Common myeloid progenitor, CD34-positive (primary cell): ENCODE results near the gene HSD17B4.
A peak's percentile ranks its signal among the peaks of the same experiment; 100 is the strongest.
"Not testable (repeated sequence)": the region's sequence is repeated elsewhere in the genome, so short reads cannot be mapped to it uniquely, and the experiment has no call there.

ENCODE experiments used
- CTCF ChIA-PET: fragments of 350-600 bp; sonication (Branson Sonifier 250); formaldehyde crosslinking; loops from one replicate; lab custom pipeline; 2021; ENCODE audit warnings: antibody characterized with exemption; lab: Charles Lee
- POLR2A ChIA-PET: fragments of 350-600 bp; sonication (Branson Sonifier 250); formaldehyde crosslinking; loops from one replicate; lab custom pipeline; 2021; ENCODE audit warnings: antibody characterized with exemption; lab: Charles Lee
- DNase-seq, 3 donors: peaks; one replicate each; pipeline versions ENCODE4 v3.0.0 to v3.0.0-alpha.2; 2013
- H3K27ac ChIP-seq, 2 experiments: 1 replicate in 1 of 2; 2 replicates in 1 of 2; pipeline ENCODE4 v1.7.0; 2013; ENCODE audit warnings: inconsistent platforms in 2 of 2, low read length in 2 of 2, mild to moderate bottlenecking in 2 of 2, low read depth in 1 of 2, moderate library complexity in 1 of 2; ENCODE audit not compliant: severe bottlenecking in 2 of 2, insufficient read depth in 1 of 2, poor library complexity in 1 of 2
- H3K27me3 ChIP-seq, 5 experiments: replicated peaks in 2 of 5; 1 replicate in 3 of 5; 2 replicates in 2 of 5; pipeline versions ENCODE4 v1.6.1 to v1.7.0; 2013; ENCODE audit warnings: low read length in 4 of 5, mild to moderate bottlenecking in 2 of 5, moderate library complexity in 2 of 5, inconsistent platforms in 1 of 5; ENCODE audit not compliant: insufficient read depth in 5 of 5, control insufficient read depth in 4 of 5
- H3K36me3 ChIP-seq, 4 experiments: 1 replicate in 2 of 4; 2 replicates in 2 of 4; pipeline versions ENCODE4 v1.6.1 to v1.7.0; 2013; ENCODE audit warnings: low read length in 3 of 4, control low read depth in 1 of 4, mild to moderate bottlenecking in 1 of 4; ENCODE audit not compliant: control insufficient read depth in 4 of 4, insufficient read depth in 4 of 4
- H3K4me1 ChIP-seq, 4 experiments: 1 replicate in 3 of 4; 2 replicates in 1 of 4; pipeline versions ENCODE4 v1.6.1 to v1.7.1; 2013; ENCODE audit warnings: low read length in 3 of 4, mild to moderate bottlenecking in 3 of 4, control low read depth in 1 of 4, inconsistent platforms in 1 of 4, moderate library complexity in 1 of 4; ENCODE audit not compliant: control insufficient read depth in 4 of 4, insufficient read depth in 4 of 4; ENCODE audit errors: control extremely low read depth in 1 of 4
- H3K4me3 ChIP-seq, 7 experiments: 1 replicate in 4 of 7; 2 replicates in 3 of 7; pipeline versions ENCODE4 v1.5.1 to v1.7.0; 2013; ENCODE audit warnings: mild to moderate bottlenecking in 7 of 7, low read length in 6 of 7, moderate library complexity in 6 of 7, inconsistent platforms in 2 of 7, low read depth in 2 of 7, control low read depth in 1 of 7; ENCODE audit not compliant: insufficient read depth in 4 of 7, control insufficient read depth in 1 of 7; ENCODE audit errors: extremely low read depth in 1 of 7
- H3K9me3 ChIP-seq, 5 experiments: 1 replicate in 4 of 5; 2 replicates in 1 of 5; pipeline versions ENCODE4 v1.6.1 to v1.7.1; 2013; ENCODE audit warnings: low read length in 4 of 5, mild to moderate bottlenecking in 2 of 5, inconsistent platforms in 1 of 5, low read depth in 1 of 5, moderate library complexity in 1 of 5; ENCODE audit not compliant: control insufficient read depth in 4 of 5, insufficient read depth in 2 of 5; ENCODE audit errors: control extremely low read depth in 1 of 5
- WGBS: methylation state at CpG from one replicate; pipeline ENCODE4 v1.1.5; 2013; ENCODE audit not compliant: insufficient coverage; 5-methylcytosine and 5-hydroxymethylcytosine counted together

HSD17B4 gene

DNA sequence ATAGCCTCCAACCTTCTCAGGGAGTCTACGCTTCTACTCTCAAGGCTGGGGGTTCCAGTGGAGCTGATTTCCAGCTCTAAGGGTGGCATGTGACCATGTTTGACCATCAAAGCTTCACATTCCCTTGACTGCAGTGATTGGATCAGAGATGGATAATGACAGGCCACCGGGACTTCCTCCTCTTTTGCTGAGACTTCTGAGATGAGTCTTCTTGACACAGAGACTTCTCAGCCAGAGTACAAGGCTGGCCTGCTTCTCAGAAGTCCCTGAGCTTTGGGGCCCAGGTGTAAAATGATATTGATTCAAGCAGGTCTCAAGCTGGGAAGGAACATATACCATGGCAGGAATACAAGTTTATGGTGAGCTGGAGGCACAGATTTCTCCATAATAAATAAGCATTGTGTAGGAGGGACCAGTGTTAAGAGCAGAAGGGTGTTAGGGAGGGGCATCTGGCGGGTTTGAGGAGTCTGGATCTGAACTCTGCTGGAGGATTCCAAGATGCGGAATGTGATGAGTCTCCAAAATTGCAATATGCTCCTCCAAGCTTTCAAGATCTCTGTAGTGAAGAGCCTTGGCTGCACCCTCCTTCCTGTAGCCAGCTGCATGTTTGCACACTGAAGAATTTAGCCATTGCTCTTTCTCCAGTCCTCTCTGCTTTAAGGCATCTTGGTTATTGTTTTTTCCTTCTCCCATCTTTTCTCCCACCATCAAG is 41.7 kb upstream of the HSD17B4 start:
- ChIA-PET POLR2A (interaction anchor here (1.5 kb wide), 1 partner anchor 143 kb away, joined by 3 read pairs; no protein-coding TSS in a partner anchor), CTCF (interaction anchor here (0.6 to 6.1 kb wide), 25 partner anchors 8 to 427 kb away, joined by 3 to 76 read pairs (median 7); partner anchors contain the start of gene DTWD2)
- no peak for DNase-seq
- 92% methylated on average over 3 of the region's 4 CpGs for WGBS
- Histone ChIP-seq H3K36me3 (no peaks in the 10 kb centered on the region), H3K9me3 (no peaks in the 10 kb centered on the region), H3K4me1 (peaks cover 0 to 15% (median 8%) of the 10 kb centered on the region in 4 experiments), H3K27ac (no peak overlapping the region), H3K27me3 (no peaks in the 10 kb centered on the region), H3K4me3 (no peak overlapping the region)

DNA sequence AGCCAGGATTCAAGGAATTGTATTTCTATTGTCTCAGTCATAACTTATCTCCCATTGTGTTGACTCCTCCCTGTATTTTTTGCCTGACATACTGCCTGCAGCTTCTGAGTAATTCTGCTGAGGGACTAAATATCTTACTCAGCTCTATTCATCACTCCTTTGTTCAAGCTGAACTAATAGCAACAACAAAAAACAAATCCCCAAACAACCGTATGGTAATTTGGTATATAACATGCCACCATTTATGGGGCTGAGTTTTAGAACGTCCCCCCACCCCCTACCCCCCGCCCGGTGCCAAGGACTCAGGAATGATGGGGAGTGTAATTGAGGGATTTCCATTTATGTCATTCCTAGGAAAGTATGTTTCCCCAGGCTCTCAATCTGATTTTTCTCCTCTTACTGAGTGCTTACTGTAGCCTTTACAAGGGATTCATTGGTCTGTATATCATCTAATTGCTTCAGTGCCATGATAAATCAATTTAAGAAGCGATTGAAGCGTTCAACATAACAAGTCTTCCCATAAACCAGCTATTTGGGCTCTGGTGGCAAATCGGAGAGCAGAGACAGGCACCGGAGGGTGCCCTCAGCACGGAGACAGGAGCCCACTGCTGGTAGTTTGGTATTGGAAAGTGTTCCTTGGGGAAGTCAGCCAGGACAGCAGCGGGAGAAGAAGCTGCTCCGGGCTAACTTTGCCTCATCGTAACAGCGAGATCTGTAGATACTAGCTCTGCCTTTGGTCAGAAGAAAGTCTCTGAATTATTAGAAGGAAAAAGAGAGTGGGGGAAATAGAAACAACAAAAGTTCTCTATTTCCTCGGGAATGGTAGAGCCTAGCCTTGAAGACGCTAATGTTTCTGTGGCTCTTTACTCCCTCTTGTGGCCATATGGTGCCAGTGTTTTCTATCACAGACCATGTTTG is 40.7 kb upstream of the HSD17B4 start:
- peak; percentile 82 to 87 (median 84) for DNase-seq
- Histone ChIP-seq H3K9me3 (no peaks in the 10 kb centered on the region), H3K36me3 (no peaks in the 10 kb centered on the region), H3K4me1 (peaks cover 0 to 15% (median 8%) of the 10 kb centered on the region in 4 experiments), H3K27ac (peak overlapping the region; percentile 9 to 75), H3K4me3 (peak overlapping the region; percentile 35 to 96 (median 78)), H3K27me3 (no peaks in the 10 kb centered on the region)
- WGBS = 0% methylated on average over 8 of the region's 15 CpGs
- POLR2A ChIA-PET = interaction anchor here (1.5 kb wide), 1 partner anchor 144 kb away, joined by 3 read pairs; no protein-coding TSS in a partner anchor
- CTCF ChIA-PET = interaction anchor here (0.7 to 6.1 kb wide), 52 partner anchors 10 to 428 kb away, joined by 3 to 76 read pairs (median 5); partner anchors contain the start of genes DTWD2 and TNFAIP8

DNA sequence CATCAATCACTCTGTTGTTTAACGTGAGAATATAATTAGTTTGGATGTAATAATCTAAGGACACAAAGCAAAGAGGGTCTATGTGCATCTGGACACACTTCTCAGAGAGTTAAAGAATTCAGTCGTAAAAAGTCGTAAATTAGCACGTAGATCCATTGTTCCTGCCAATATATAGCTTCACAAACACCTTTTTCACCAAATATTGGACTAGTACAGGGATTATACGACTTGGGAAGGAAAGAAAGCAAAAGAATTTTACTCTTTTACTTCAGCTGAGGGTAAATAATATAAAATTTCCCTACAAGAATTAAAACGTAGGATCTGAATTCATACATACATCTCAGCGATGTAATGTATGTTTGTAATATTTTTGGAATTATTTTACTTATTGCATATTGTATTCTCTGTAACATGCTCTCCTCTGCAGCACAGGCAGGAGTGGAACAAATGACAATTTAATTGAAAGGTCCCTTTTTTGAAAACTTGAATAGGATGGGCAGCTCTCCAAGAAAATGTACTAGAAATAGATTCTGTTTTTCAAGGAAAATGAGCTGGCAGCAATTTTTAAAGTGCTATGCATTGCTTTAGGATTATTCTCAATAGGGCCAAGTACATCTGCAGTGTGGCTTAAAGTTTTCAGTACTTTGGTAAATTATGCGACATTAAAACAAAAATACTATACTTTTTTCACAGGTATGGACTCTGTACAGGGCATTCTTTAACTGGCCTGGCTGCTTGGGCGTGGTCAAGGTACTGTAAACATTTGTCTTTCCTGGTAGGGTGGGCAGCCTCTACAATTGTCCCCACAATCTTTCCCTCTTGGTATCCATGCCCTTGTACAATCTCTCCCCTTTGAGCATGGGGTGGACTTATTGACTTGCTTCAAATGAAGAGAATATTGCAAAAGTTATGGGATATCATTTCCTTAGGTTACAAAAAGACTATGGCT is 39.7 kb upstream of the HSD17B4 start:
- 100% methylated on average over 1 of the region's 9 CpGs for WGBS
- H3K27me3 ChIP-seq = no peaks in the 10 kb centered on the region
- POLR2A ChIA-PET = interaction anchor here (1.5 kb wide), 1 partner anchor 145 kb away, joined by 3 read pairs; no protein-coding TSS in a partner anchor

DNA sequence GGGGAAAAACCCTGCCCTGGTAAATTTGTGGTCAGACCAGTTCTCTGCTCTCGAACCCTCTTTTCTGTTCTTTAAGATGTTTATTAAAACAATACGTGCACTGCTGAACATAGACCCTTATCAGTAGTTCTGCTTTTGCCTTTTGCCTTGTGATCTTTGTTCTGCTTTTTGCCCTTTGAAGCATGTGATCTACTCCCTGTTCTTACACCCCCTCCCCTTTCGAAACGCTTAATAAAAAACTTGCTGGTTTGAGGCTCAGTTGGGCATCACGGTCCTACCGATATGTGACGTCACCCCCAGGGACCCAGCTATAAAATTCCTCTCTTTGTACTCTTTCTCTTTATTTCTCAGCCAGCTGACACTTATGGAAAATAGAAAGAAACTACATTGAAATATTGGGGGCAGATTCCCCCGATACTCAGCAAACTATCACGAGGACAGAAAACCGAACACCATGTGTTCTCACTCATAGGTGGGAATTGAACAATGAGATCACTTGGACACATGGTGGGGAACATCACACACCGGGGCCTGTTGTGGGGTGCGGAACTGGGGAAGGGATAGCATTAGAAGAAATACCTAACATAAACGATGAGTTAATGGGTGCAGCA is 38.1 kb upstream of the HSD17B4 start:
- H3K9me3 ChIP-seq, H3K36me3 ChIP-seq, H3K27me3 ChIP-seq, POLR2A ChIA-PET, H3K4me3 ChIP-seq: not testable (repeated sequence)
- CTCF ChIA-PET = interaction anchor here (1.4 to 3.7 kb wide), 4 partner anchors 9 to 427 kb away, joined by 5 to 26 read pairs (median 16); partner anchors contain the start of gene DTWD2
- Histone ChIP-seq H3K27ac (peak overlapping the region in 1 of 2 experiments; percentile 54), H3K4me1 (peaks cover 10 to 32% (median 19%) of the 10 kb centered on the region in 4 experiments)
- DNase-seq = peak; percentile 76 to 95 (median 90)
- 33% methylated on average over 10 of the region's 13 CpGs for WGBS

More for the DNA sequence above, 39.7 kb upstream of the HSD17B4 start:
- Histone ChIP-seq H3K9me3 (no peaks in the 10 kb centered on the region), H3K4me1 (peaks cover 0 to 17% (median 9%) of the 10 kb centered on the region in 4 experiments), H3K27ac (no peak overlapping the region), H3K4me3 (peak overlapping the region in 6 of 7 experiments; percentile 66 to 96 (median 82)), H3K36me3 (no peaks in the 10 kb centered on the region)
- no peak for DNase-seq
- CTCF ChIA-PET = interaction anchor here (0.7 to 6.1 kb wide), 48 partner anchors 11 to 429 kb away, joined by 3 to 76 read pairs (median 5); partner anchors contain the start of genes DTWD2 and TNFAIP8

DNA sequence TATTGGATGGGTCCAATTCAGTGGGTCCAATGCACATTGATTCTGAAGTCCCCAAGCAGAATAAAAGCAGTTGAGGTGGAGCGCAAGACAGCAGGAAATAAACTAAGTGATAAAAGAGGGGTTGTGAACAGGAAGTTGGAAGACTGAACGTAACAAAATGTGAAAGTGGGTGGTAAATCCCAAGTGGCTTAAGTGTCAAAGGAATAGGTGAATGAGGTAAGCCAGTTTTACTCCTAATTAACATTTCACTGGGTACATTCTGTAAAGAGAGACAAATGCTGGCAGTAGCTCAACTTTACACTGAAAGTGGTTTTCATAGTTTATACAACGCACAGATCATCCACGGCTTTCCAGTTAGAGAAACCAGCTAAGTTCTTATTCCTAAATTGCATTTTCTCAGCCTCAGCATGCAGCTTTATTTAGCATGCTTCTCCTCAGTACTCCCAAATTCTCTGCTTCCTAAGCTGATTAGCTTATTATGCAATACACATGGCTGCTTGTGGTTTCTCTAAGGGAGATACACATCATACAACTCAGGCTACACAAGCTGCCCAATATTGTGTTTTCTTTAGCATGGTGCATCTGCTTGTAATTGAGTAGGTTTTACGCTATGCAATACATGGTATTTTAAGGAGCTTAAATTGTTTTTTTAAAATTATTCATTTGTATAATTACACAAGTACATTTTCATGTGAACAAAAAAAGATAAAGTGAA is 34.2 kb upstream of the HSD17B4 start:
- peak in 1 of 3 donors; percentile 40 for DNase-seq
- 67% methylated on average over 4 of the region's 5 CpGs for WGBS
- H3K36me3 ChIP-seq = no peaks in the 10 kb centered on the region
- H3K27me3 ChIP-seq = no peaks in the 10 kb centered on the region
- H3K9me3 ChIP-seq = no peaks in the 10 kb centered on the region
- ChIA-PET POLR2A (interaction anchor here (0.6 to 1.1 kb wide), 2 partner anchors 33 to 150 kb away, joined by 3 to 4 read pairs; no protein-coding TSS in a partner anchor), CTCF (interaction anchor here (0.8 to 2.7 kb wide), 7 partner anchors 9 to 430 kb away, joined by 3 to 10 read pairs (median 4); partner anchors contain the start of gene DTWD2)
- no peak overlapping the region for H3K4me3 ChIP-seq
- H3K4me1 ChIP-seq = peaks cover 9 to 35% (median 25%) of the 10 kb centered on the region in 4 experiments
- no peak overlapping the region for H3K27ac ChIP-seq
